Thyroid gland (tissue), 4 donors: ENCODE results near the gene GNG12. TPM values are rescaled to one million over a fixed set of nuclear protein-coding genes. Genes with fewer than 3 reads are reported as not detected.

Source experiments
- DNase-seq, 2 donors: peaks; one replicate each; pipeline ENCODE4 v3.0.0-alpha.2; 2019
- H3K27ac ChIP-seq, 3 donors: fragments of 200-600 bp; sonication (generic); 1 replicate in 2 of 3; 2 replicates in 1 of 3; pipeline ENCODE4 v1.5.1; 2016 to 2019; ENCODE audit warnings: mild to moderate bottlenecking in 1 of 3, moderate library complexity in 1 of 3
- H3K27me3 ChIP-seq: fragments of 200-600 bp; sonication (generic); one replicate; pipeline ENCODE4 v1.5.1; 2019
- H3K36me3 ChIP-seq, 2 donors: fragments of 200-600 bp; sonication (generic); one replicate each; pipeline ENCODE4 v1.5.1; 2016 to 2019
- H3K4me1 ChIP-seq, 2 donors: fragments of 200-600 bp; sonication (generic); one replicate each; pipeline ENCODE4 v1.5.1; 2017 to 2019
- H3K4me3 ChIP-seq, 3 donors: fragments of 200-600 bp; sonication (generic); replicated peaks in 1 of 3; 1 replicate in 2 of 3; 2 replicates in 1 of 3; pipeline ENCODE4 v1.5.1; 2016; ENCODE audit warnings: mild to moderate bottlenecking in 1 of 3
- H3K9me3 ChIP-seq: fragments of 200-600 bp; sonication (generic); one replicate; pipeline ENCODE4 v1.5.1; 2017
- CTCF ChIP-seq, 6 experiments: fragments of 200-600 bp in 3 of 6; fragments of 450-650 bp in 3 of 6; sonication (generic) in 3 of 6; IDR thresholded peaks; one replicate each; pipeline ENCODE4 v1.5.1; 2016 to 2019; ENCODE audit warnings: antibody characterized with exemption in 6 of 6, mild to moderate bottlenecking in 2 of 6, inconsistent platforms in 1 of 6, moderate library complexity in 1 of 6
- POLR2A ChIP-seq, 2 donors: fragments of 450-650 bp; IDR thresholded peaks; one replicate each; pipeline ENCODE4 v1.6.1; 2017; ENCODE audit warnings: antibody characterized with exemption in 2 of 2, mild to moderate bottlenecking in 2 of 2, moderate library complexity in 1 of 2
- WGBS, 2 donors: methylation state at CpG; one replicate each; pipeline ENCODE4 v1.1.5; 2017; 5-methylcytosine and 5-hydroxymethylcytosine counted together
- intact Hi-C: fragments of 100-400 bp; cut with DNase I; formaldehyde crosslinking; loops from one replicate; pipeline ENCODE4 v1.15.1; 2023
- total RNA-seq, 4 donors: library from RNA; depleted of rRNA; stranded (reverse); fragments of >200 nt; gene quantifications; one replicate each; pipeline ENCODE4 v1.2.3, GENCODE V29; 2016

GNG12 gene
- total RNA-seq, 4 donors from 2014 or later: 100 to 155 (median 127) TPM

DNA sequence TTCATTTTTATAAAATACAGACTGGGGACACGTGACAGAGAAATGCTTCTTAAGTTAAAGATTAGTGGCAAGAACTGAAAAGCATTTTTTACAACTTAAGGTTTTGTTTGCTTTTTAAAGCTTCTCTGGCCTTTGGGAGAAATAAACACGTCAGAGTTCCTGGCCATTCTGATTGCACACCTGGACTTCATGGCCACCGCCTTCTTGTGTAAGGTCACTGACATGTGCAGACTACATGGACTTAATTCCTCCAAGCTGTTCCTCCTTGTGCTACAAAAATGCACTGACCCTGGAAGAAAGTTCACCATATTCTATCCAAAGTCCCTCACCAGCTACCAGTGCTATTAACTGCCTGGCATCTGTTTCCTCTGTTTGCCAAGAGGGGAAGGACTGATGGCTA lies 92.1 kb downstream of the GNG12 start:
- intact Hi-C loops: no loop called here
- TF ChIP-seq POLR2A (IDR thresholded peaks at IDR 0.05) (no peak), CTCF (IDR thresholded peaks at IDR 0.05) (no peak)
- DNase-seq: no peak
- Histone ChIP-seq H3K4me3 (no peak overlapping the region), H3K4me1 (peaks cover 7 to 33% of the 10 kb centered on the region in 2 donors), H3K9me3 (no peaks in the 10 kb centered on the region), H3K27ac (no peak overlapping the region), H3K36me3 (no peaks in the 10 kb centered on the region), H3K27me3 (no peaks in the 10 kb centered on the region)
- WGBS, 2 donors: 93% methylated on average over 3 of the region's 3 CpGs

GRCh38 chr1:67740543-67740942 lies 92.7 kb downstream of the GNG12 start:
- H3K4me3 ChIP-seq: no peak overlapping the region
- H3K36me3 ChIP-seq: no peaks in the 10 kb centered on the region
- H3K9me3 ChIP-seq: no peaks in the 10 kb centered on the region
- TF ChIP-seq CTCF (IDR thresholded peaks at IDR 0.05) (no peak), POLR2A (IDR thresholded peaks at IDR 0.05) (no peak)
- peaks cover 12 to 36% of the 10 kb centered on the region in 2 donors for H3K4me1 ChIP-seq
- H3K27me3 ChIP-seq: no peaks in the 10 kb centered on the region
- no peak for DNase-seq
- 95% methylated on average over 3 of the region's 3 CpGs for WGBS, 2 donors
- intact Hi-C loops: no loop called here
- no peak overlapping the region for H3K27ac ChIP-seq

DNA sequence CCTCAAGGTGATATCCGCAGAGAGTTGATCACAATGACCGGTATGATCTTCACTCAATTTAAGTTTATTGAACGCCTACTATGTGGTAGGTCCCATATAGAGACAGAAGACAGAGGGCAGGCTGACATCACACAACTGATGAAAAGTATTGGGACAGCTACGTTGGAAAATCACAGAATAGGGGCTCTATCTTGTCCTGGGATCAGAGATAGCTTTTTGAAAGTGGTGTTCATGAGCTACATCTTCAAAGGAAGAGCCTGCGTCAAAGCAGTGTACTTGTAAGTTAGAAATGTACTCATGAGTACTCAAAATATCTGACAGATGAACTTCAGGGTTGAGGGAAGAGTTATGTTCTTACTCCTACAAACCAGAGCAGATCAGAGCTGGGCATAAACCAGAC lies 93.9 kb downstream of the GNG12 start:
- no peaks in the 10 kb centered on the region for H3K36me3 ChIP-seq
- no peak overlapping the region for H3K27ac ChIP-seq
- H3K4me3 ChIP-seq: no peak overlapping the region
- 94 to 100% methylated on average over 5 of the region's 5 CpGs for WGBS, 2 donors
- TF ChIP-seq POLR2A (IDR thresholded peaks at IDR 0.05) (no peak), CTCF (IDR thresholded peaks at IDR 0.05) (no peak)
- no peaks in the 10 kb centered on the region for H3K27me3 ChIP-seq
- intact Hi-C loops: no loop called here
- peaks cover 12 to 36% of the 10 kb centered on the region in 2 donors for H3K4me1 ChIP-seq
- H3K9me3 ChIP-seq: no peaks in the 10 kb centered on the region
- DNase-seq: no peak

GRCh38 chr1:67738401-67738800 lies 94.9 kb downstream of the GNG12 start:
- H3K9me3 ChIP-seq: no peaks in the 10 kb centered on the region
- H3K4me1 ChIP-seq: peaks cover 12 to 33% of the 10 kb centered on the region in 2 donors
- H3K36me3 ChIP-seq: no peaks in the 10 kb centered on the region
- no peak overlapping the region for H3K27ac ChIP-seq
- H3K4me3 ChIP-seq: no peak overlapping the region
- no peaks in the 10 kb centered on the region for H3K27me3 ChIP-seq
- no peak for DNase-seq
- intact Hi-C loops: no loop called here
- WGBS, 2 donors: 70% methylated on average over 4 of the region's 4 CpGs
- TF ChIP-seq POLR2A (IDR thresholded peaks at IDR 0.05) (no peak), CTCF (IDR thresholded peaks at IDR 0.05) (no peak)

- no peak overlapping the region for H3K4me3 ChIP-seq
- no peaks in the 10 kb centered on the region for H3K36me3 ChIP-seq
- H3K9me3 ChIP-seq: no peaks in the 10 kb centered on the region
- 97 to 99% methylated on average over 3 of the region's 3 CpGs for WGBS, 2 donors
- no peak overlapping the region for H3K27ac ChIP-seq
- intact Hi-C loops: no loop called here
- no peaks in the 10 kb centered on the region for H3K27me3 ChIP-seq
- TF ChIP-seq CTCF (IDR thresholded peaks at IDR 0.05) (no peak), POLR2A (IDR thresholded peaks at IDR 0.05) (no peak)
- no peak for DNase-seq
- H3K4me1 ChIP-seq: peaks cover 12 to 28% of the 10 kb centered on the region in 2 donors
Measured at GRCh38 chr1:67737875-67738274, 95.4 kb downstream of the GNG12 start.
